ENCODE results near the gene UBE3D.
A peak's percentile ranks its signal among the peaks of the same experiment; 100 is the strongest.

UBE3D gene, protein sequence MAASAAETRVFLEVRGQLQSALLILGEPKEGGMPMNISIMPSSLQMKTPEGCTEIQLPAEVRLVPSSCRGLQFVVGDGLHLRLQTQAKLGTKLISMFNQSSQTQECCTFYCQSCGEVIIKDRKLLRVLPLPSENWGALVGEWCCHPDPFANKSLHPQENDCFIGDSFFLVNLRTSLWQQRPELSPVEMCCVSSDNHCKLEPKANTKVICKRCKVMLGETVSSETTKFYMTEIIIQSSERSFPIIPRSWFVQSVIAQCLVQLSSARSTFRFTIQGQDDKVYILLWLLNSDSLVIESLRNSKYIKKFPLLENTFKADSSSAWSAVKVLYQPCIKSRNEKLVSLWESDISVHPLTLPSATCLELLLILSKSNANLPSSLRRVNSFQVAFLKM

DNA sequence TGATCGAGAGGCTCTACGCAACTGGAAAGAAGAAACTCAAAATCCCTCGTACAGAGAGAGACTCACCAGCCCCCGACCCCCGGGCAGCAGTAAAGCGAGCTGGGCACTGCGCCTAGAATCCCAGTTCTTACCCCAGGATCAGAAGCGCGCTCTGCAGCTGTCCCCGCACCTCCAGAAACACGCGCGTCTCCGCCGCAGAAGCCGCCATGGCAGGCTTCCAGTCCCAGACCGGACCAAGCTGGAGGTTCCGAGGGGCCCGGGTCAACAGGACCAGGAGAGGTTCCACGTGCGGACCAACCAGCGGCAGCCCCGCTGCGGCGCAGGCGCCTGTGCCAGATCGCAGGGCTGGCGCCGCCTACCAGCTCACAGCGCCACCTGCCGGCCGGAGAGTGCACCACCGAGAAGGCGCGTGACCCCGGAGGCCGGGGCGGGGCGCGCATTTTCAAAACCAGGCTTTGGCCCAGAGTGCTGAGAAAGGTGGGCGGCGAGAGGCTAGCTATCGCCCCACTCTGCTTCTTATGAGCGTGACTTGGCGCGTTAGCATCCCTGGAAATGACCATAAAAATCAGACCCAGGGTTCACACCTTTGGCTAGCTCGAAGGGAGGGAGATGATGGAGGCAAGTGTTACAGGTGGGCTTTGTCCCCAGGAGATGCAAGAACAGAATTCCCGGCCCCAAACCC lies at the start of gene UBE3D:
TSS of gene UBE3D (minus strand) at position 331 of the 682 bp plus-strand sequence. CDS start at position 208, 123 bp downstream.
- H3K27ac ChIP-seq (ENCODE audit: low read depth, low read length, poor library complexity, severe bottlenecking): peak within 1 kb of the TSS; percentile 64
- H3K79me2 ChIP-seq (ENCODE audit: insufficient read depth, low read length): peaks cover 44% of the 10 kb centered on the region
- H3K4me1 ChIP-seq (ENCODE audit: insufficient read depth, low read length, severe bottlenecking): peaks cover 63% of the 10 kb centered on the region

DNA sequence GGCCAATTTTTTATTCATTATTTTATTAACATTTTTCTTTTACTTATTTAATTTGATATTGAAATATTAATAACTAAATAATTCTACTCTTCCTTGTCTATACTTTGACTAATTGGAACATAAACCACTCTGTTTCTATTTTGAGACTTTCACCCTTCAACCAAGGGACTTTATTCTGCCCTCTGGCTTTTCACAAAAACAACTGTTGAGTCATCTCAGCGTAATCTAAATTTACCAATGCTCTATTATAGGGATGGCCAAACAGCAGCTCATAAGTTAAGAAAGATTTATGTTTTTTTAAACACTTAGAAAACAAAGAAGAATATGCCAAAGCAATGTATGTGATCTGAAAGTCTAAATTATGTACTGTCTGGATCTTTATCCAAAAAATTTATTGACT lies 48.5 kb upstream of the UBE3D start:
- Histone ChIP-seq H3K9me2 (ENCODE audit: low read depth, low read length) (no peaks in the 10 kb centered on the region), H3K9me3 (ENCODE audit: low read length) (no peaks in the 10 kb centered on the region), H3K27ac (ENCODE audit: low read depth, low read length, poor library complexity, severe bottlenecking) (no peak overlapping the region), H3K79me2 (ENCODE audit: insufficient read depth, low read length) (no peaks in the 10 kb centered on the region), H3K4me2 (ENCODE audit: low read length) (no peak overlapping the region), H3K36me3 (ENCODE audit: insufficient read depth, low read length) (peaks cover 59% of the 10 kb centered on the region), H3K9ac (ENCODE audit: low read length) (no peak overlapping the region), H3K4me3 (ENCODE audit: low read depth, low read length, poor library complexity, severe bottlenecking) (no peak overlapping the region), H3F3A (ENCODE audit: insufficient read depth, low read length) (no peaks in the 10 kb centered on the region), H3K4me1 (ENCODE audit: insufficient read depth, low read length, severe bottlenecking) (no peaks in the 10 kb centered on the region), H3K27me3 (ENCODE audit: insufficient read depth, low read length) (no peaks in the 10 kb centered on the region), H4K20me1 (ENCODE audit: insufficient read depth, low read length) (no peaks in the 10 kb centered on the region), H2AFZ (ENCODE audit: low read length) (no peak overlapping the region)
- TF ChIP-seq, protein P1, sequence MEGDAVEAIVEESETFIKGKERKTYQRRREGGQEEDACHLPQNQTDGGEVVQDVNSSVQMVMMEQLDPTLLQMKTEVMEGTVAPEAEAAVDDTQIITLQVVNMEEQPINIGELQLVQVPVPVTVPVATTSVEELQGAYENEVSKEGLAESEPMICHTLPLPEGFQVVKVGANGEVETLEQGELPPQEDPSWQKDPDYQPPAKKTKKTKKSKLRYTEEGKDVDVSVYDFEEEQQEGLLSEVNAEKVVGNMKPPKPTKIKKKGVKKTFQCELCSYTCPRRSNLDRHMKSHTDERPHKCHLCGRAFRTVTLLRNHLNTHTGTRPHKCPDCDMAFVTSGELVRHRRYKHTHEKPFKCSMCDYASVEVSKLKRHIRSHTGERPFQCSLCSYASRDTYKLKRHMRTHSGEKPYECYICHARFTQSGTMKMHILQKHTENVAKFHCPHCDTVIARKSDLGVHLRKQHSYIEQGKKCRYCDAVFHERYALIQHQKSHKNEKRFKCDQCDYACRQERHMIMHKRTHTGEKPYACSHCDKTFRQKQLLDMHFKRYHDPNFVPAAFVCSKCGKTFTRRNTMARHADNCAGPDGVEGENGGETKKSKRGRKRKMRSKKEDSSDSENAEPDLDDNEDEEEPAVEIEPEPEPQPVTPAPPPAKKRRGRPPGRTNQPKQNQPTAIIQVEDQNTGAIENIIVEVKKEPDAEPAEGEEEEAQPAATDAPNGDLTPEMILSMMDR (IDR thresholded peaks at IDR 0.05; ENCODE audit: low read length): no peak
- TF ChIP-seq EZH2 (IDR thresholded peaks at IDR 0.05; ENCODE audit: borderline replicate concordance, low read length): no peak

More for the DNA sequence above, at the start of gene UBE3D:
- peak within 1 kb of the TSS; percentile 89; the same call in 1 of the 2 replicates for H2AFZ ChIP-seq (ENCODE audit: low read length)
- TF ChIP-seq, protein P1 (IDR thresholded peaks at IDR 0.05; ENCODE audit: low read length): peak; percentile 85
- TF ChIP-seq EZH2 (IDR thresholded peaks at IDR 0.05; ENCODE audit: borderline replicate concordance, low read length): no peak
- H3K4me2 ChIP-seq (ENCODE audit: low read length): peak within 1 kb of the TSS; percentile 77
- peaks cover 9% of the 10 kb centered on the region; the same call in 1 of the 2 replicates for H3K36me3 ChIP-seq (ENCODE audit: insufficient read depth, low read length)
- H3F3A ChIP-seq (ENCODE audit: insufficient read depth, low read length): no peaks in the 10 kb centered on the region
- no peaks in the 10 kb centered on the region for H3K9me3 ChIP-seq (ENCODE audit: low read length)
- no peaks in the 10 kb centered on the region for H3K27me3 ChIP-seq (ENCODE audit: insufficient read depth, low read length)
- H3K9ac ChIP-seq (ENCODE audit: low read length): peak within 1 kb of the TSS; percentile 89
- H4K20me1 ChIP-seq (ENCODE audit: insufficient read depth, low read length): no peaks in the 10 kb centered on the region
- H3K9me2 ChIP-seq (ENCODE audit: low read depth, low read length): no peaks in the 10 kb centered on the region
- H3K4me3 ChIP-seq (ENCODE audit: low read depth, low read length, poor library complexity, severe bottlenecking): peak within 1 kb of the TSS; percentile 88

DNA sequence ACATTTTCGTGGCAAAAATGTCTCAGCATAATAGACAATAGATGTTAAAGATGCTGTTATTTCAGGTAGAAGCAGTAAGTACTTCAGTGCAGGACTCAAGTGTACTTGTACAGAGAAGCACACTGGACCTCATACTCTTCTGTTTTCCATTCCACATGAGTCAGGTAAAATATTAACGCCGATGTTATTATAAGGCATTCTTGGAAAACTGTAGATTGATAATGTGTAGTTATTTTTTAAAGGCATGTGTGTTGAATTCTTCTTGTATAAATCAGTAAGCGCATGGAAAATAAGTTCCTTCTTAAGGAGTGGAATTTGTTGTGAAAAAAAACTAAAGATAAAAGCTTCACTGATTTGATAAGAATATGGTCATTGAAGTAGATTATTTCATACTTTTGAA lies 47.6 kb upstream of the UBE3D start:
- H3K27me3 ChIP-seq (ENCODE audit: insufficient read depth, low read length): no peaks in the 10 kb centered on the region
- H3F3A ChIP-seq (ENCODE audit: insufficient read depth, low read length): no peaks in the 10 kb centered on the region
- H3K9ac ChIP-seq (ENCODE audit: low read length): no peak overlapping the region
- H3K4me1 ChIP-seq (ENCODE audit: insufficient read depth, low read length, severe bottlenecking): no peaks in the 10 kb centered on the region
- no peaks in the 10 kb centered on the region for H3K9me2 ChIP-seq (ENCODE audit: low read depth, low read length)
- no peaks in the 10 kb centered on the region for H3K79me2 ChIP-seq (ENCODE audit: insufficient read depth, low read length)
- H2AFZ ChIP-seq (ENCODE audit: low read length): no peak overlapping the region
- no peak overlapping the region for H3K4me2 ChIP-seq (ENCODE audit: low read length)
- H3K9me3 ChIP-seq (ENCODE audit: low read length): no peaks in the 10 kb centered on the region
- no peak for TF ChIP-seq EZH2 (IDR thresholded peaks at IDR 0.05; ENCODE audit: borderline replicate concordance, low read length)
- TF ChIP-seq, protein P1 (IDR thresholded peaks at IDR 0.05; ENCODE audit: low read length): no peak
- H3K4me3 ChIP-seq (ENCODE audit: low read depth, low read length, poor library complexity, severe bottlenecking): no peak overlapping the region
- no peaks in the 10 kb centered on the region for H4K20me1 ChIP-seq (ENCODE audit: insufficient read depth, low read length)
- H3K36me3 ChIP-seq (ENCODE audit: insufficient read depth, low read length): peaks cover 59% of the 10 kb centered on the region
- H3K27ac ChIP-seq (ENCODE audit: low read depth, low read length, poor library complexity, severe bottlenecking): no peak overlapping the region
